ENCODE results near the gene FBXW10B.
"Not testable (repeated sequence)": the region's sequence is repeated elsewhere in the genome, so short reads cannot be mapped to it uniquely, and the experiment has no call there.

The FBXW10B gene

GRCh38 chr17:15630930-15631453, 11.5 kb upstream of the FBXW10B start:
- not testable (repeated sequence) for DNase-seq

DNA sequence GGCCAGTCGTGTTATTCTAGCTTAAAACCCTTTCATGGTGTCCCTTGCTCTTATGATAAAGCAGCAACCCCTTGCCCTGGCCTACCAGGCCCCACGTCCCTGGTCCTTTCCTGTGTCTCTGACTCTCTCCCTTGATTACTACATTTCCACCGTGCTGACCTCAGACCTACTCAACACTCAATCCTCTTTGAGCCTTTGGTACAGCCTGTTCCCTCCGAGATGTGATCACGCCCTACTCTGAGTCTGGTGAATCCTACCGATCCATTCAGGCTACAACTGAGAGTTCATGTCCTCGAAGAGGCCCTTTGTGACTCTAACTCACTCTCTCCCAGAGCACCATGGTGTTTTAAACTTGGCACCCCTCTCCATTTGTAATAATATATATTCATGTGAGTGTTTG, 10.5 kb upstream of the FBXW10B start:
- not testable (repeated sequence) for DNase-seq

- DNase-seq = not testable (repeated sequence)
Measured at GRCh38 chr17:15623661-15624209, 4.2 kb upstream of the FBXW10B start.

GRCh38 chr17:15623255-15623654, 3.8 kb upstream of the FBXW10B start:
- not testable (repeated sequence) for DNase-seq

GRCh38 chr17:15622124-15622523, 2.6 kb upstream of the FBXW10B start:
- not testable (repeated sequence) for DNase-seq

DNA sequence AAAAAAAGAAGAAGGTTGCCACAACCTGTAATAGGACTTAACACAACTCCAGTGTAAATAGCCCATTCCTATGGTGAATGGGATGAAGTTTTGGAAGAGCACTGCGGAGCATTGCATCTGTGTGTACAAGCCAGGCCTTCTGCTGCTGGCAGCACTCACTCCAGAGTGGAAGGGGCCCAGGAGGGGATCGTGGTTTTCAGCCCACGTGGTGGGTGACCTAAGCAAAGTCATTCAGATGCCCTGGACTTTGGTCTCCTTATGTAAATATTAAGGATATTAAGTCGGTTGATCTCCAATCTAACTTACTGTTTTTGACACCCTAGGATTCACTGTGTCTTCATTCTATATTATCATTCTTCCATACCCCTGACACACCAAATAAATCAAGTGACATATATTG, 2.7 kb downstream of the FBXW10B start:
- DNase-seq = not testable (repeated sequence)

DNA sequence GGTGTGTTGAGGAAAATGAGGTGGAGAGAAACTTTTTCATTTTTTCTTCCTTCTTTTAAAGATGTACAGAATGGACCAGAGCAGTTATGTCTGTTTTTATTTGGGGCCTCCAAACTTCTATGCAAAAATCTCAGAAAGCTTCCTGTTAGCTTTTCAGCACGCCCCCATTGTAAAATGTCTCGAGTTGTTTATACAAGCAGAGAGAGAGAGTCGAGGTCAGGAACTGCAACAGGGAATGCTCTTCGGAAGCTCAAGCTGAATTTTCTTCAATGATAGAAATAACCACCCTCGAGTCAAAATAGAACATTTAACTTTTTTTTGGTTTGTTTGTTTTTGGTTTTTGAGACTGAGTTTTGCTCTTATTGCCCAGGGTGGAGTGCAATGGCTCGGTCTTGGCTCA, 3.7 kb downstream of the FBXW10B start:
- DNase-seq = not testable (repeated sequence)

DNA sequence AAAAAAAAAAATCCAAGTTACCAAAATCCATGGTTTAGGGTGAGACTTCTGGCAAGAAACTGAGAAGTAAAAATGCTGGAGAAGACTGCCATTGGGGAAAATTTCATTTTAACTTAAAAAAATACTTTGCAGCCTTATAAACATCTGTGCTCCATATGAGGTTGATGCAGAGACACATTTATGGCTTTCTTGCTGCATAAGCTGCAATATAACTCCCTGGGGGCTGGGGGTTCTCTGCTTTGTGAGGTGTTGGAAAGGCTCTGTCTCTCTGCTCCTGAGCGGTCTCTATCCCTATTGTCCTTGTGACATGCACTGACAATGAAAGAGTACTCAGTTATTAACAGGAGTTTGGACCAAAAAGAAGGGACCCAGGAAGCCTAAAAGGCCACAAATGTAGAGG, 6.4 kb downstream of the FBXW10B start:
- DNase-seq = not testable (repeated sequence)

- DNase-seq = not testable (repeated sequence)
Measured at GRCh38 chr17:15592960-15593359, 26.5 kb downstream of the FBXW10B start.

DNA sequence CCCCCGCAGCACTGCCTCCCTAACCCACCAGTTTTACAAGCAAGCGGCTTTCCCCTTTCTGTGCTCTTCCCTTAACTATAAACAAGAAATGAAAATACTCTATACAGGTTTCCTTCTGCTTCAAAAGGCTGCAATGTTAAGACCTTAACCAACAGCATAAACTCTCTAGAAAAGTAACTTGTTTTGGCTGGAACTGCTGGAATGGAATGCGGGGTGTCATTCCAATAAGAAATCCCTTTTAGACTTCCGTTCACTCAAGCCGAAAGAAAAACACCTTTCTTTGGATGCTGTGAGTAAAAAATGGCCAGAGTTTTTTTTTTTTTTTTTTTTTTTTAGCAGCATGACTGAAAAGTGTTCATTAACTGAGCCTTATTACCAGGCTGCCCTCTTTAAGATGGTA, 27.5 kb downstream of the FBXW10B start:
- not testable (repeated sequence) for DNase-seq

DNA sequence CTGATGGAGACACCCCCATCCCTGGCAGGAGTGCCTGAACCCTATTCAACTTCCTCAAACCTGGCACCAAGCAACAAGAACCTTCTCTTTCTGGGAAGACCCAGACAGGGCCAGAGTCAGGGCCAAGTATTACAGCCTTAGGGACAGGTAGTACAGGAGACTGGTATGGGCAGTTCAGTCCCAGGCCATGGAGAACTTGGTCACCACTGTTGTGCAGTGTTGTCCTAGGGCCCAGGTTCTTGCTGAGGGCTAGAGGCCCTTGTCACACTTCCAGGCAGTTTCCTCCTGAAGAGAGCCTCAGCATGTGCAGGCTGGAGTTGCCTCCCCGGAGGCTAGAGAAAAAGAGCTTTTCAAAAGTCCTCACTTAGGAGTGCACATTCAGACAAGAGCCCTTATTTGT, 28.7 kb downstream of the FBXW10B start:
- DNase-seq = not testable (repeated sequence)

- DNase-seq = peak; percentile 34
Measured at GRCh38 chr17:15589544-15590536, 29.7 kb downstream of the FBXW10B start.

GRCh38 chr17:15588017-15588416, 31.5 kb downstream of the FBXW10B start:
- not testable (repeated sequence) for DNase-seq

GRCh38 chr17:15583313-15583712, 36.2 kb downstream of the FBXW10B start:
- not testable (repeated sequence) for DNase-seq

GRCh38 chr17:15581462-15581861, 38.0 kb downstream of the FBXW10B start:
- not testable (repeated sequence) for DNase-seq

DNA sequence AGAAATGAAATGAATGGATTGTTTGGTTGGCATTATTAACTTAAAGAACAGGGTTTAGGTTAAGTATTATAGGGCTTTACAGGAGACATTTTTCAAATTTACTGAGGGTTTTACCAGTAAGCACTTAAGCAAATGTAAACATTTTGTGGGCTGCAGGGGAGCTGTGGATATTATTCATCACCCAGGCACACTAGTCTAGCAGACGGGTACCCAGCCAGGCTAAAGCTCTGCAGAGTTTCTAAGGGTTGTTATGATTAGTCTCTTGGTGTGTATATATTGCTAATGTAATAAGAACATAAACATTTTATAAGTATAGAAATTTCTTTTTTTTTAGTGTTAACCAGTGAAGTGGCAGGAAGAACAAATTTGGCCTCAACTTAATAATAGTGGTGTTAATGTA, 42.7 kb downstream of the FBXW10B start:
- DNase-seq = not testable (repeated sequence)

DNA sequence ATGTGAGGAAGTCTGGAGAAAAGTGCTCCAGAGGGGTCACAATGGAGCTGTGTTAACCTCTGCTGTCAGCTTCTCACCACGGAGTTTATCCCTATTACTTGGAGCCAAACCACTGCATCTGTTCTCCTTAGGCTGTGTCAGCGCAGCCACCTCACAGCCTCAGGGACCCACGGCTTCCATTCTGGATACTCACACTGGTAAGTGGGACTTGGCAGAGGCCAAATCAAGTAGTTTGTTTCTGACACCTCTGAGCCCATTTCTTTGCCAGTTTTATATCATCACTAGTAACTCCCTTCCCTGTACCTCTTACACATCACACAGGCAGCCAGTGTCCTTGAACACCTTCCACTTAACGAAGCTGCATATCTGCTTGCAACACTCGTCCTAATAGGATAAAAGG, 44.8 kb downstream of the FBXW10B start:
- not testable (repeated sequence) for DNase-seq

DNA sequence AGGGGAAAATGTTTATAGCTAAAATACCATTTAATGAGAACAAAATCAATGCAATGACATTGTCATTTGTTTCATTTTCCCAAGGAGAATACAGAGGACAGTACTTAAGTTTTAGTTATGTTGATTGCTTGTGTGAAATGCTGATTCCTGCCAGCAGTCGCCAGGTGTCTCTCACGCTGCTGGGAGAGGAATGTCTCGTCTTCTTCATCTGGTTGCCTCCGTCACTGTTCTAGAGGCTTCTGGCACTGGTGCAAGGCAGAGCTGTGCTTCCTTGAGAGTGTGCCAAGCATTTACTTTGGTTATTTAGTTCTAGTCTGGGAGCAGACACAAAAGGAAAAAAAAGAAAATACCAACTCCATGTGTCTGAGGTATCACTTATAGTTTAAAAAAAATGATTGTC, 45.6 kb downstream of the FBXW10B start:
- not testable (repeated sequence) for DNase-seq
